ENCODE data around the gene SLC44A1. TPM values are rescaled to one million over a fixed set of nuclear protein-coding genes. Genes with fewer than 3 reads are reported as not detected.

Gene SLC44A1
- total RNA-seq, 1 donor from 2014 or later = 13.9 TPM

DNA sequence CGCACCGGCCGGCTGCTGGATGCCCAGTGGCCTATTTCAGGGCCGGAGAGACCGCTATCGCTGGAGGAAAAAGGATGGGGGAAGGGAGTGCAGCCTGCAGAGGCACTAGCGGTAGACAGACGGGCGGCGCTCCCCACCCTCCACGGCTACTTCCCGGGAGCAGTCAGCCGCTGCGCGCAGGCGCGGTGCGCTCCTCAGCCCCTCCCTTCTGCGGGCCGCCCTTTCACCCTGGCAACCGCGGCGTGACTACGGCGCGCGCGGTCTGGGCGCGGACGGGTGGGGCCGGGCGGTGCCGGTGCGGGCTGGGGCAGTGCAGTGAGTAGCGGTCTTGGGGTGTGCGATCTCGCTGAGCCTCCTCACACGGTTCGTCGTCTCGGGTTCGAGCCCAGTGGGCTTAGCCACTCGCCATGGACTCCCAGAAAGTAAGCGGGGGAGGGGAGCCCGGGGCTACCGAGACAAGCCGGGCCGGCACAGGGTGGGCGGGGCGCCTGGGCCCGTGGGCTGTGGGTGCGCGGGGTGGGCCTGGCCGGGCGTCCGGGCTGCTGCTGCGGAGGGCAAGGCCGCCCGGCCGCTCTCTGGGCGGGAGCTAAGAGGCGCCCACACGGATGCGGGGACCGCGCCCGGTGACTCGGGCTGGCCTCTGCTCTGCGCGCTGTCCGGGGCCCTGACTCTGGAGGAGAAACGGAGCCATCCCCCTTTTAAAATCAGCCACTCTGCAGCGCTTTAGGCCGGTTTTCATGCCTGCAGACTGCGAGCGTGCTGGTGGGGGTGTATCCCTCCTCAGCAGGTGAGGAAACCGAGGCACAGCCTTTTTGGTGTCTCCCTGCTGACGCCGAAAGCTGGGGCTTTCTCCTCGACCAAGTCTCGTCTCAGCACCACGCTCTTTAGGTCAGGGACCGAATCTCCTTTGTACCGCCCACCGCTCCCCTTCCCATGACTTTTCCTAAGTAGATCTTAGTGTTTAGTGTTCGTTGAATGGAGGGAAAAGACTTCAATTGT lies 203.7 kb downstream of the SLC44A1 start, which contains the start of gene FSD1L:
FSD1L (plus strand) TSS at position 221 of the 999 bp plus-strand sequence; CDS start at position 408, 187 bp downstream.
- Mint-ChIP-seq H3K4me3 (peak within 1 kb of the TSS; percentile 95), H3K9me3 (no peaks in the 10 kb centered on the region), H3K27ac (ENCODE audit: unreplicated experiment) (peak within 1 kb of the TSS; percentile 98), H3K27me3 (ENCODE audit: low read depth) (no peaks in the 10 kb centered on the region), H3K4me1 (peaks cover 36% of the 10 kb centered on the region), H3K36me3 (ENCODE audit: low read depth) (no peaks in the 10 kb centered on the region)
- DNase-seq (ENCODE audit: low read depth, low spot score) = peak; percentile 87
- TF ChIP-seq, protein P1, sequence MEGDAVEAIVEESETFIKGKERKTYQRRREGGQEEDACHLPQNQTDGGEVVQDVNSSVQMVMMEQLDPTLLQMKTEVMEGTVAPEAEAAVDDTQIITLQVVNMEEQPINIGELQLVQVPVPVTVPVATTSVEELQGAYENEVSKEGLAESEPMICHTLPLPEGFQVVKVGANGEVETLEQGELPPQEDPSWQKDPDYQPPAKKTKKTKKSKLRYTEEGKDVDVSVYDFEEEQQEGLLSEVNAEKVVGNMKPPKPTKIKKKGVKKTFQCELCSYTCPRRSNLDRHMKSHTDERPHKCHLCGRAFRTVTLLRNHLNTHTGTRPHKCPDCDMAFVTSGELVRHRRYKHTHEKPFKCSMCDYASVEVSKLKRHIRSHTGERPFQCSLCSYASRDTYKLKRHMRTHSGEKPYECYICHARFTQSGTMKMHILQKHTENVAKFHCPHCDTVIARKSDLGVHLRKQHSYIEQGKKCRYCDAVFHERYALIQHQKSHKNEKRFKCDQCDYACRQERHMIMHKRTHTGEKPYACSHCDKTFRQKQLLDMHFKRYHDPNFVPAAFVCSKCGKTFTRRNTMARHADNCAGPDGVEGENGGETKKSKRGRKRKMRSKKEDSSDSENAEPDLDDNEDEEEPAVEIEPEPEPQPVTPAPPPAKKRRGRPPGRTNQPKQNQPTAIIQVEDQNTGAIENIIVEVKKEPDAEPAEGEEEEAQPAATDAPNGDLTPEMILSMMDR (conservative IDR thresholded peaks at IDR 0.05) = no peak

DNA sequence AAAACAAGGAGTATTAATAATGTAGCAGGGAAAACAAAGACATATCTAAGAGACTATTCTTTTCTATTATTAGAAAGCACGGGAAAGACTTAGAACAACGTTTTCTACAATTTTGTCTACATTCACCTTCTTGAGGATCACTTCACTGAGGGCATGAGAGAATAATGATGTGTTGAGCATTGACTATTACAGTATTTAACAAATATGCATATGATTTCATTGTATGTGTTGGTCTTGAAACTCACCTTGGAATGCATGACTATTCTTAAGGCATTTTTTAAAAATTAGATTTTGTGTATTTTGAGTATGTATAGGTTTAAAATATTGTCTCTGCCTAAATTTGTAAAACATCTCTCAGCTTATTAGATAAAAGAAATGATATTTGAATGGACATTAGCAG lies 204.6 kb downstream of the SLC44A1 start:
- no peaks in the 10 kb centered on the region for H3K27me3 Mint-ChIP-seq (ENCODE audit: low read depth)
- TF ChIP-seq, protein P1 (conservative IDR thresholded peaks at IDR 0.05) = no peak

DNA sequence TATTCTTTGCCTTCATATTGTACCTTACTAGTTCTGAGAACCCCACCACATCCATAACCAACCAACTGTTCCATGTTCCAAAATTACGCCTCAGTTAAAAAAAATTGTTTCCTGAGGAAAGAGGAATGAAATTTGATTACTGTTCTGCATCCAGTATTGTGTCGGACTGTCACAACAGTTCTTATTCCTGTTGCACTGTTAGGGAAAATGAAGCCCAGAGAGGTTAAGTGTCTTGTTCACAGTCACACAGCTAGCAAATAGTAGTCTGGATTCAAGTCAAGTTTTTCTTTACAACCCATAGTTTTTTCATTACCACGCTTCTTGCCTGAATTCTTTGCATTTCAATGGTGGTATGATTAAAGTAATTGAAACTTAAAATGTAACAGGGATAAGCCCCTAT lies 207.7 kb downstream of the SLC44A1 start:
- H3K9me3 Mint-ChIP-seq = no peaks in the 10 kb centered on the region
- H3K36me3 Mint-ChIP-seq (ENCODE audit: low read depth) = peaks cover 3% of the 10 kb centered on the region
- H3K27me3 Mint-ChIP-seq (ENCODE audit: low read depth) = no peaks in the 10 kb centered on the region
- DNase-seq (ENCODE audit: low read depth, low spot score) = no peak
- TF ChIP-seq, protein P1 (conservative IDR thresholded peaks at IDR 0.05) = no peak
- peaks cover 40% of the 10 kb centered on the region for H3K4me1 Mint-ChIP-seq
- H3K4me3 Mint-ChIP-seq = no peak overlapping the region
- H3K27ac Mint-ChIP-seq (ENCODE audit: unreplicated experiment) = no peak overlapping the region

More for the DNA sequence above, 204.6 kb downstream of the SLC44A1 start:
- Mint-ChIP-seq H3K4me1 (peaks cover 36% of the 10 kb centered on the region), H3K27ac (ENCODE audit: unreplicated experiment) (peak overlapping the region; percentile 96), H3K36me3 (ENCODE audit: low read depth) (no peaks in the 10 kb centered on the region), H3K9me3 (no peaks in the 10 kb centered on the region), H3K4me3 (peak overlapping the region; percentile 95)
- no peak for DNase-seq (ENCODE audit: low read depth, low spot score)

DNA sequence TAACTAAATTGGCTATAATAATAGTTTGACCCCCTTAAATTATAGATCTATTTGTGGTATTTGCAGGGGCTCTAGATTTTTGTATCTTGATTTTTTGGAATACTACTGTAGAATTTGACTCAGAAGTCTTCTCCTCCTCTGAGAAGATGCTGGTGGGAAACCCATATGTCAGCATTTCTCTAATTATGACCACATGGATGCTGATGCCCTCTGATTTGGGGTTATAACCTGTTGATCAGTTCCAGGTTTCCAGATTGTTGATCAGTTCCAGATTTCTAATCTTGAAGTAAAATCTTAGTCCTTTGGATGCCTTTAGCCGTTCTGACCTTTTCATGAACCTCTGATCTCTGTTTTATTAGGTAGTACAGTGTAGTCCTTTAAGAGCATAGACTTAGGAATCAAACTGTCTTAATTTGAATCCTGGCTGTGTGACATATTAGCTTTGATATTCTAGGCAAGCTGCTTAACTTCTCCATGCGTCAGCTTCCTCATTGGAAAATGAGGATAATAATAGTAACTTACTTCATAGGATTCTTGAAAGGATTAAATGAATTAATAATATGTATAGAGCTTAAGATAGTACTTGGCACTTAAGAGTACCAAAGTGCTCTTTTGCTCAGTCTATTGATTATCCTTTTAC lies 211.5 kb downstream of the SLC44A1 start:
- Mint-ChIP-seq H3K4me1 (peaks cover 35% of the 10 kb centered on the region), H3K9me3 (peaks cover 3% of the 10 kb centered on the region), H3K36me3 (ENCODE audit: low read depth) (peaks cover 13% of the 10 kb centered on the region), H3K27me3 (ENCODE audit: low read depth) (no peaks in the 10 kb centered on the region), H3K27ac (ENCODE audit: unreplicated experiment) (no peak overlapping the region), H3K4me3 (no peak overlapping the region)
- TF ChIP-seq, protein P1 (conservative IDR thresholded peaks at IDR 0.05) = no peak
- no peak for DNase-seq (ENCODE audit: low read depth, low spot score)

DNA sequence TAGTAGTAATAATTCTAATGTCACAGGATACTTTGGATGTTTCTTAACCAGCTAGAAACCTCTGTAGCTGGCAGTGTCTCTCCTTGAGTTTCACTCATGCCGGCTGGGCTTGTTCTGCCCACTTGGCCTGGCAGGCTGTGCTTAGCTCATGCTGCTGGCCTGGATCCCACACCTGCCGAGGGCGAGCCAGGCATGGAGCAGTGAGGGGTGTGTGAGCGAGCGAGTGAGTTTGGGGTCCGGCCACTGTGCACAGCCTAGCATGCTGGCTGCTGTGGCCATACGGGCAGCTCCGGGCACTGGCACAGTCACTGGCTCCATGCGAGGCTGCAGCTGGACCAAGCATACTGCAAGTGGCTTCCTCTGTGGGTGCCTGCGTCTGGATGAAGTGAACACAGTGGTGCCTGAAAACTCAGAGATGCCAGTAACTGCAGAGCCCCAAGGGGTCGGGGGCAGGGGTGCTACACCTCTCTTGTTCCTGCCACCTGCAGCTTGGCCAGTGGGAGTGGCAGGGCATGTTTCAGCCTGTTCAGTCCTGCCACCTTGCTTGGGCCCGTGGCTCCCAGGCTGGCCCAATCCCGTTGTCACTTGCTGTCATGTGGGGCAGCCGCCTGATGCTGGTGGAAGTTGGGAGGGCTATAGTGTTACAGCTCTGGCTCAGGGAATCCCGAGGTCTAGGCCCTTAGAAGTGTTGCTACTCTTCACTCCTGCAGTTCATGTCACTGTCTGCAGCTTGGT lies 213.3 kb downstream of the SLC44A1 start:
- H3K4me3 Mint-ChIP-seq = no peak overlapping the region
- H3K9me3 Mint-ChIP-seq = peaks cover 3% of the 10 kb centered on the region
- no peak for DNase-seq (ENCODE audit: low read depth, low spot score)
- H3K27me3 Mint-ChIP-seq (ENCODE audit: low read depth) = no peaks in the 10 kb centered on the region
- TF ChIP-seq, protein P1 (conservative IDR thresholded peaks at IDR 0.05) = no peak
- peaks cover 13% of the 10 kb centered on the region for H3K36me3 Mint-ChIP-seq (ENCODE audit: low read depth)
- peaks cover 23% of the 10 kb centered on the region for H3K4me1 Mint-ChIP-seq
- H3K27ac Mint-ChIP-seq (ENCODE audit: unreplicated experiment) = no peak overlapping the region
